GM12878 (cell line): ENCODE data around the gene MTFR1L. TPM values are rescaled to one million over a fixed set of nuclear protein-coding genes. Genes with fewer than 3 reads are reported as not detected.
A peak's percentile ranks its signal among the peaks of the same experiment; 100 is the strongest.

Experiments used
- BACH1 ChIP-seq: fragments of 450-650 bp; IDR thresholded peaks from 2 replicates; pipeline ENCODE4 v1.6.1; 2017; ENCODE audit warnings: mild to moderate bottlenecking, borderline replicate concordance
- CHD2 ChIP-seq: IDR thresholded peaks from 2 replicates; pipeline ENCODE4 v1.6.1; 2011; ENCODE audit warnings: low read depth, low read length, improper control_type of control experiment, borderline replicate concordance
- CHD4 ChIP-seq: fragments of 200-600 bp; sonication (generic); IDR thresholded peaks from 2 replicates; pipeline ENCODE4 v1.6.1; 2016; ENCODE audit warnings: mild to moderate bottlenecking
- CREM ChIP-seq: IDR thresholded peaks from 2 replicates; pipeline ENCODE4 v1.6.1; 2014; ENCODE audit warnings: antibody characterized with exemption, low read depth
- FOXK2 ChIP-seq: fragments of 450-650 bp; IDR thresholded peaks from 2 replicates; pipeline ENCODE4 v1.6.1; 2017; ENCODE audit warnings: mild to moderate bottlenecking, moderate library complexity
- FOXM1 ChIP-seq: IDR thresholded peaks from 2 replicates; pipeline ENCODE4 v1.6.1; 2012; ENCODE audit warnings: low read depth, mild to moderate bottlenecking, inconsistent platforms, low read length, moderate library complexity
- IKZF1 ChIP-seq: fragments of 450-650 bp; conservative IDR thresholded peaks from 2 replicates; pipeline ENCODE4 v1.6.1; 2017; ENCODE audit warnings: antibody characterized with exemption, mild to moderate bottlenecking
- IRF3 ChIP-seq: fragments of 450-650 bp; IDR thresholded peaks from 2 replicates; pipeline ENCODE4 v1.6.1; 2014; ENCODE audit warnings: mild to moderate bottlenecking
- LARP7 ChIP-seq: fragments of 450-650 bp; IDR thresholded peaks from 2 replicates; pipeline ENCODE4 v1.6.1; 2017; ENCODE audit warnings: mild to moderate bottlenecking
- MTA2 ChIP-seq: fragments of 450-650 bp; IDR thresholded peaks from 2 replicates; pipeline ENCODE4 v1.6.1; 2016; ENCODE audit warnings: low read depth, mild to moderate bottlenecking, moderate library complexity
- NFIC ChIP-seq: IDR thresholded peaks from 2 replicates; pipeline ENCODE4 v1.6.1; 2012; ENCODE audit warnings: low read depth, mild to moderate bottlenecking, inconsistent platforms, low read length, moderate library complexity
- NFYA ChIP-seq: IDR thresholded peaks from 2 replicates; pipeline ENCODE4 v1.6.1; 2011; ENCODE audit warnings: low read depth, mild to moderate bottlenecking, low read length, improper control_type of control experiment, borderline replicate concordance
- PKNOX1 ChIP-seq: fragments of 450-650 bp; IDR thresholded peaks from 2 replicates; pipeline ENCODE4 v1.6.1; 2016; ENCODE audit warnings: mild to moderate bottlenecking
- RAD51 ChIP-seq: fragments of 450-650 bp; IDR thresholded peaks from 2 replicates; pipeline ENCODE4 v1.6.1; 2016; ENCODE audit warnings: moderate library complexity, mild to moderate bottlenecking, inconsistent platforms
- RB1 ChIP-seq: fragments of 450-650 bp; formaldehyde crosslinking; IDR thresholded peaks from 2 replicates; pipeline ENCODE4 v1.6.1; 2017; ENCODE audit warnings: mild to moderate bottlenecking, borderline replicate concordance
- RELA ChIP-seq: fragments of 450-650 bp; IDR thresholded peaks from 2 replicates; pipeline ENCODE4 v1.8.0; 2014; ENCODE audit warnings: borderline replicate concordance; ENCODE audit not compliant: partially characterized antibody
- SMAD5 ChIP-seq: IDR thresholded peaks from 2 replicates; pipeline ENCODE4 v1.6.1; 2016; ENCODE audit warnings: antibody characterized with exemption, low read depth
- SMC3 ChIP-seq: IDR thresholded peaks from 2 replicates; pipeline ENCODE4 v1.6.1; 2011; ENCODE audit warnings: low read length, improper control_type of control experiment, borderline replicate concordance
- SP1 ChIP-seq: IDR thresholded peaks from one replicate; pipeline ENCODE4 v1.6.1; 2011; ENCODE audit warnings: low read depth, low read length
- polyA plus RNA-seq, 11 experiments: library from polyadenylated mRNA; depleted of rRNA in 4 of 11; unstranded in 6 of 11; stranded (reverse) in 5 of 11; fragments of >200 nt; fragmentation: Nextera tagmentation in 4 of 11; fragmentation: Illumina TruSeq in 1 of 11; extraction: Ambion mirVana in 4 of 11; extraction: Trizol in 1 of 11; gene quantifications; 1 replicate in 1 of 11; 2 replicates in 10 of 11; pipeline versions ENCODE4 v1.2.1 to v1.2.3, GENCODE V29; 2011 to 2016; ENCODE audit warnings: inconsistent platforms in 2 of 11, missing spikeins in 2 of 11, low read depth in 1 of 11
- total RNA-seq, 4 experiments: library from RNA; depleted of rRNA in 3 of 4; stranded (reverse); fragments of >200 nt in 3 of 4; fragmentation: Illumina TruSeq in 1 of 4; extraction: Trizol in 1 of 4; gene quantifications; 2 replicates each; pipeline versions ENCODE4 v1.2.1 to v1.2.3, GENCODE V29; 2013 to 2021
- TF ChIP-seq, protein P1 (sequence below): fragments of 450-650 bp; IDR thresholded peaks from 2 replicates; pipeline ENCODE4 v1.6.1; 2016; ENCODE audit warnings: mild to moderate bottlenecking, moderate library complexity, borderline replicate concordance
- TF ChIP-seq, protein P2 (sequence below): IDR thresholded peaks from 2 replicates; pipeline ENCODE4 v1.6.1; 2012; ENCODE audit warnings: low read depth, low read length, improper control_type of control experiment
- TF ChIP-seq, protein P3 (sequence below): IDR thresholded peaks from 2 replicates; pipeline ENCODE4 v1.6.1; 2011; ENCODE audit warnings: low read depth, low read length, improper control_type of control experiment, borderline replicate concordance

Gene MTFR1L
- total and polyA plus RNA-seq, 10 of the 15 experiments (the other 5 are each of a cell fraction or from before 2014, with no cell fraction given) = 16.9 to 44.2 (median 30.3) TPM

DNA sequence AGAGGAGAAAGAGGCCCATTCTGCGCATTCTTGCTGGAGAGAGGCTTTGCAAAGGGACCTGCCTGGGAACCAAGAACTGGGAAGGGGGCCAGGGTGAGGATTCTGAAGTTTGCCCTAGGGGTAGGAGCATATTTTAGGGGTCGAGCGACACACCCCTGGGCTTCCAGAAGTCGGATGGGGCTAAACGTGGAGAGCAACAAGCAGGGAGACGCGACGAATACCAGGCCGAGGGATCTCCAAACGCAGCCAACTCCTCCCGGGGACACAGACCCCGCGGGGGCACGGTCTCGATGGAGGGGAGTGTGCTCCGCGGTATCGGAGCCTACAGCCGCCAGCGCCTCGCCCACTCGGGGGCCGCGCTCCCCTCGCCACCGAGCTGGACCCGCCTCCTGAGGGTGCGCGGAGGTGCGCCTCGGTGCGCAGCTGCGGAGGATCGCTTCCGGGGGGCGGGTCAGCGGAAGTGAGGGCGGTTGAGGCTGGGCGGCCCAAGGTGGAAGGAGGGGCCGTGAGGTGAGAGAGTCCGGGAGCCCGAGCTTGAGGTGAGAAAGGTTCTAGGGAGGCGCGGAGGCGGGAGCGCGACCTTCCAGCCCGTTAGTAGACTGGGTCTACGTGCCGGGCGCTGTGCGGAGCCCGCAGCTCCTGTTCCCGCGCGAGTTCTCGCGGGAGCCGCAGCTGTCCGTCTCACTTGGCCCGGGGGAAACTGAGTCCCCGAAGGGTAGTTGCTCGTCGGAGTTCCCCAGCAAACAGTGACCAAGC is at the start of gene MTFR1L (continued):
- TF ChIP-seq, protein P1, sequence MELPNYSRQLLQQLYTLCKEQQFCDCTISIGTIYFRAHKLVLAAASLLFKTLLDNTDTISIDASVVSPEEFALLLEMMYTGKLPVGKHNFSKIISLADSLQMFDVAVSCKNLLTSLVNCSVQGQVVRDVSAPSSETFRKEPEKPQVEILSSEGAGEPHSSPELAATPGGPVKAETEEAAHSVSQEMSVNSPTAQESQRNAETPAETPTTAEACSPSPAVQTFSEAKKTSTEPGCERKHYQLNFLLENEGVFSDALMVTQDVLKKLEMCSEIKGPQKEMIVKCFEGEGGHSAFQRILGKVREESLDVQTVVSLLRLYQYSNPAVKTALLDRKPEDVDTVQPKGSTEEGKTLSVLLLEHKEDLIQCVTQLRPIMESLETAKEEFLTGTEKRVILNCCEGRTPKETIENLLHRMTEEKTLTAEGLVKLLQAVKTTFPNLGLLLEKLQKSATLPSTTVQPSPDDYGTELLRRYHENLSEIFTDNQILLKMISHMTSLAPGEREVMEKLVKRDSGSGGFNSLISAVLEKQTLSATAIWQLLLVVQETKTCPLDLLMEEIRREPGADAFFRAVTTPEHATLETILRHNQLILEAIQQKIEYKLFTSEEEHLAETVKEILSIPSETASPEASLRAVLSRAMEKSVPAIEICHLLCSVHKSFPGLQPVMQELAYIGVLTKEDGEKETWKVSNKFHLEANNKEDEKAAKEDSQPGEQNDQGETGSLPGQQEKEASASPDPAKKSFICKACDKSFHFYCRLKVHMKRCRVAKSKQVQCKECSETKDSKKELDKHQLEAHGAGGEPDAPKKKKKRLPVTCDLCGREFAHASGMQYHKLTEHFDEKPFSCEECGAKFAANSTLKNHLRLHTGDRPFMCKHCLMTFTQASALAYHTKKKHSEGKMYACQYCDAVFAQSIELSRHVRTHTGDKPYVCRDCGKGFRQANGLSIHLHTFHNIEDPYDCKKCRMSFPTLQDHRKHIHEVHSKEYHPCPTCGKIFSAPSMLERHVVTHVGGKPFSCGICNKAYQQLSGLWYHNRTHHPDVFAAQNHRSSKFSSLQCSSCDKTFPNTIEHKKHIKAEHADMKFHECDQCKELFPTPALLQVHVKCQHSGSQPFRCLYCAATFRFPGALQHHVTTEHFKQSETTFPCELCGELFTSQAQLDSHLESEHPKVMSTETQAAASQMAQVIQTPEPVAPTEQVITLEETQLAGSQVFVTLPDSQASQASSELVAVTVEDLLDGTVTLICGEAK = peak; percentile 84
- TF ChIP-seq LARP7 (peak; percentile 21; the same call in 1 of the 2 replicates), IRF3 (no peak), SP1 (peak; percentile 60), BACH1 (peak; percentile 51; the same call in 1 of the 2 replicates), RAD51 (no peak), CREM (peak; percentile 37; the same call in 1 of the 2 replicates), SMAD5 (peak; percentile 52; the same call in 1 of the 2 replicates), NFIC (no peak), CHD2 (peak; percentile 98), RELA (no peak), NFYA (no peak), SMC3 (no peak), RB1 (0 out of 2 replicates have a peak, but pooled peaks have one; percentile 50), FOXK2 (no peak), IKZF1 (peak; percentile 69), MTA2 (peak; percentile 13; the same call in 1 of the 2 replicates), CHD4 (no peak), FOXM1 (no peak), PKNOX1 (peak; percentile 91)
- TF ChIP-seq, protein P2, sequence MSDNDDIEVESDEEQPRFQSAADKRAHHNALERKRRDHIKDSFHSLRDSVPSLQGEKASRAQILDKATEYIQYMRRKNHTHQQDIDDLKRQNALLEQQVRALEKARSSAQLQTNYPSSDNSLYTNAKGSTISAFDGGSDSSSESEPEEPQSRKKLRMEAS = no peak
- TF ChIP-seq, protein P3, sequence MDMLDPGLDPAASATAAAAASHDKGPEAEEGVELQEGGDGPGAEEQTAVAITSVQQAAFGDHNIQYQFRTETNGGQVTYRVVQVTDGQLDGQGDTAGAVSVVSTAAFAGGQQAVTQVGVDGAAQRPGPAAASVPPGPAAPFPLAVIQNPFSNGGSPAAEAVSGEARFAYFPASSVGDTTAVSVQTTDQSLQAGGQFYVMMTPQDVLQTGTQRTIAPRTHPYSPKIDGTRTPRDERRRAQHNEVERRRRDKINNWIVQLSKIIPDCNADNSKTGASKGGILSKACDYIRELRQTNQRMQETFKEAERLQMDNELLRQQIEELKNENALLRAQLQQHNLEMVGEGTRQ = no peak
